D341Med (cell line): ENCODE data around the gene MED10.

Experiments
- DNase-seq: peaks from one replicate; pipeline ENCODE4 v3.0.0; 2012; ENCODE audit warnings: low spot score

The MED10 gene

GRCh38 chr5:6398570-6399230, 20.4 kb upstream of the MED10 start:
- DNase-seq = no peak

- DNase-seq = no peak
Measured at GRCh38 chr5:6397536-6398269, 19.4 kb upstream of the MED10 start.

DNA sequence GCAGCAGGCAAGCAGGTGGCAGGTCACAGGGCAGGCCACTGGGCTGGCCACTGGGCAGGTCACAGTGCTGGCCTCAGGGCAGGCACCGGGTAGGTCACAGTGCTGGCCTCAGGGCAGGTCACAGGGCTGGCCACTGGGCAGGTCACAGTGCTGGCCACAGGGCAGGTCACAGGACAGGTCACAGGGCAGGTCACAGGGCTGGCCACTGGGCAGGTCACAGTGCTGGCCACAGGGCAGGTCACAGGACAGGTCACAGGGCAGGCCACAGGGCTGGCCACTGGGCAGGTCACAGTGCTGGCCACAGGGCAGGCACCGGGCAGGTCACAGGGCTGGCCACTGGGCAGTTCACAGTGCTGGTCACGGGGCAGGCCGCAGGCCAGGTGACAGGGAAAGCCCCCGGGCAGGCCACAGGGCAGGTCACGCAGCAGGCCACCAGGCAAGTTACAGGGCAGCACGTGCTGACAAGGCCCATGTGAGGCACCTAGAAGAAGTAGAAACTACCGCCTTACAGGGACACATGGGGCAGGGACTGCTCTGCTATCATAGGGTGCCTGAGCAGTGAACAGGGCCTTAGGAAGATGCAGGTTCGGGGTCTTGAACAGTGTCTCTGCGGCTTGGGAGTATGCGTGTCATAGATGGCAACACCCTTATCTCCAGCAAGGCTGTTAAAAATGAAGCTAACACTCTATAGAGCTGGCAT, 18.6 kb upstream of the MED10 start:
- DNase-seq = no peak

DNA sequence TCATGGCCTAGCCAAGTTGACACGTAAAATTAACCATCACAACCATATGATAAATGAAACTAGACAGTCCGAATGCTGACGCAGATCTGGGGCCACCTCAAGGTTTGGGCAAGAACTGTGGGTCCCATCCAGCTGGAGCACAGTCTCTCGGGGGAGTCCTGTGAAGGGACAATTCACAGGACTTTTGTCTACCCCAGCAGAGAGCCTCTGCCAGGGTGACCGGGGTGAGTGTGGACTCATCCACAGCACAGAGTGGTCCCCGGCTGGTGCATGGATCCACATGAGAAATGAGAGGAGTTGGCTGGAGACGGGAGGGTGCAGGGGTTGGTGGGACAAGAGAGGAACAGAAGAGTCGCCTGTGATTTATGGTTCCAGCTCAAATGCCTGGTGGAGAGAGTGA, 17.7 kb upstream of the MED10 start:
- no peak for DNase-seq

GRCh38 chr5:6395621-6396020, 17.3 kb upstream of the MED10 start:
- no peak for DNase-seq

DNA sequence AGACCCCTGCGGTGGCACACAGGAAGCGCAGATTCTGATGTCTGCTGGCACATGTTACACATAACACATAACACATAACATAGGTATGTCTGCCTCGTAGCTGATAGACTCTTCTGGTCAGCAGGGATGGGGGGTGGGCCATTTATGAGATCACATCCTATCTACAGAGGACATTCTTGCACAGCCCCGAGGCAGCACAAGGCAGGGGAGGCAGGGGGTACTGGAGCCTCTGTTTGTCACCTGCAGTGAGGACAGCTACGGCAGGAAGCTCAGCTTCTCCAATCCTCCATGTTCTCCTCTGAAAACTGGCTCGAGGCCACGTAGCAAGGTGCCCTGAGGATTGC, 16.7 kb upstream of the MED10 start:
- no peak for DNase-seq

- DNase-seq = no peak
Measured at GRCh38 chr5:6394429-6395101, 16.2 kb upstream of the MED10 start.

DNA sequence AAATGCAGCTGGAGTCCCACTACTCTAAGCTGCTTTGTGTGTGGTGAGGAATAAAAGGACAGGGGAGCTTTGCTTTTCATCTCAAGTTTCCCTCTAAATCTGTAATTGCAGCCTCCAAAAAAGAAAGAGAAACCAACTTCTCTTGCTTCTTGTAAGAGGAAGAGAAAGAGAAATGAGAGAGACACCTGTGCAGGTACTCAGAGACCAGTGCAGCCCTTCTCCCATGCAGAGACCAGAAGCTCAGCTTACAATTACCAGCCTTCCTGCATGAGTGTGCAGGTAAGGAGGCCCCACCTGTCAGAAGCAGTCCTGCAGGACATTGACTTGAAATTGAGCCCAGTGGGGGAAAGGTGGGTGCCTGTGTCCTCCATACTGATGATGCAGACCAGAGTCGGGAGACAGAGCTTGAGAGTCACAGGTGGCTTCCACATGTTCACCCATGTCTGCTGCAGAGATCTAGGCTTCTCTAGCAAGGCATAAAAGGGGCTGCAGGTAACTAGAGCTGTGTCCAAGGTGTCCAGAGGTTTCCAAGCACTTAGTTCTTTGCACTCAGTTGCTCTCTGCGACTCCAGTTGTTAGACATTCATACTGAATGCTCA, 15.3 kb upstream of the MED10 start:
- no peak for DNase-seq

DNA sequence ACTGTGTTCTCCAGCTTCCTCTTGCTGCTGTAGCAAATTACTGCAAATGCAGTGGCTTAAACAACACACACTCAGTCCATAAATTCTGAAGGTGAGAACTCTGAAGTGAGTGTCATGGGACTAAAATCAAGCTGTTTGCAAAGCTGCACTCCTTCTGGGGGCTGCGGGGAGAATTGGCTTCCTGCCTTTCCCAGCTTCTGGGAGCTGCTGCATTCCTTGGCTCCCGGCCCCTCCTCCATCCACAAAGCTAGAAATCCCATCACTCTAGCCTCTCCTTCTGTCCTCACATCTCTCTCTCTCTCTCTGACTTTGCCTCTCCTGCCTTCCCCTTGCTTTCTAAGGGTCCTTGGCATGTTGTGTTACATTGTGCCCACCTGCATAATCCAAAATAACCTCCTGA, 14.2 kb upstream of the MED10 start:
- DNase-seq = no peak

DNA sequence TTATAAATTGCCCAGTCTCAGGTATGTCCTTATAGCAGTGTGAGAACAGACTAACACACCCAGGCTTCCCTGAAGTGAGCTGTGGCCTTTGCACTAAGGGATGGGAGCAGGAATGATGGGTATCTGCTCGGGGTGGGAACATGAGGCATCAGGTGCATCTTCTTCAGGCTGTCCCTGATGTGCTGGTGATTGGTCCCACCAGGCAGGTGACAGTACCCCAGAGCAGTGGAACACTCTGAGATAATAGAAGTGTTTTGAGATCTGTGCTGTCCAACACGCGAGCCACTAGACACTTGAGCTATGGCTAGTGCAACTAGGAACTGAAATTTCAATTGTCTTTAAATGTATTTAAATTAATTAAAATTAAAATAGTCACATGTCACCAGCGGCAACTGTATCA, 12.8 kb upstream of the MED10 start:
- DNase-seq = no peak

GRCh38 chr5:6389946-6390530, 11.7 kb upstream of the MED10 start:
- DNase-seq = no peak

DNA sequence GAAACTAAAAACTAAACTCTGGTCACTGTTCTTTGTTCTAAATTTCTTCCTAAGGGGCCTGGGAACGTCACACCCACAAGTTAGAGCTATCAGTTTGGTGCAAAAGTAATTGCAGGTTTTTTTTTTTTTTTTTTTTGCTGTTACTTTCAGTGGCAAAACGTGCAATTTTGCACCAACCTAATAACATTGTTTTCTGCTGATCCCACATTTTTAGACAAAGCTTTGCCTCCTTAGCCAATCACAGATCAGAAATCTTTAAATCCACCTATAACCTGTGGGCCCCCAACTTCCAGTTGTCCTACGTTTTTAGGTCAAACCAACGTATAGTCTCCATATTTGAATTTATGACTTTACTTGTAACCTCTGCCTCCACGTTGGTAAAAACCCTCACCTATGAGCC, 11.1 kb upstream of the MED10 start:
- DNase-seq = no peak

DNA sequence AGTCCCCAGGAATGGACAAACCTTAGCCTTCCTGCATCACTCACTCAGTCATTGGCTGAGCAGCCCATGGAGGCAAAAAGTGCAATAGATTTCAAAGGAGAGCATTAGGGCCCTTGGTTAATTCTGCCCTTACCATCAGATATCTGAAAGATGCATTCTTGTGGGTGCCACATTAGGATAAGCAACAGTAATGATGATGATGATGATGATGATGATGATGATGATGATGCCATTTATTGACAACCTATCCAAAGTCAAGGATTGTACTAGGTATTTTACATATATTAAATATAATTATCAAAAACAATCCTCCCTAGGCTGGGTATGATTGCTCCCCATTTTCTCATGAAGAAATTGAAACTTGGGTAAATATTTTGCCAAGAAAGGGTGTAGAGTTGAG, 9.6 kb upstream of the MED10 start:
- DNase-seq = no peak

DNA sequence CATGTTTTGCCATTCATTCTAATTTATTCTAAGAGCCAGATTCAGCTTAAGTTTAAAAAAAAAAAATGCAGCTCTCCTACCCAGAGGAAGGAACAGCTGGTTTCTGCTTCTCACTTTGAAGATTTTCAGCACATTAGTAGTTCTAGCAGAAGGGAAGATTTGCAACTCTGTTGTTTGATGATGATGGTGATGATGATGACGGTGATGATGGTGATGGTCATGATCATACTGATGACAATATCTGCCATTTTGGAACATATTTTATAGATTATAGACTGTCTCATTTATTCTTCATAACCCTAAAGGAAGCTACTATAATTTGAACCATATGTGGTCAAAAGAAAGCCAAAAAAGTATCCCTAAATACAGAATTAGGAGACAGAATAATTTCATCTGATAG, 7.9 kb upstream of the MED10 start:
- no peak for DNase-seq

- DNase-seq = no peak
Measured at GRCh38 chr5:6384856-6385255, 6.5 kb upstream of the MED10 start.

DNA sequence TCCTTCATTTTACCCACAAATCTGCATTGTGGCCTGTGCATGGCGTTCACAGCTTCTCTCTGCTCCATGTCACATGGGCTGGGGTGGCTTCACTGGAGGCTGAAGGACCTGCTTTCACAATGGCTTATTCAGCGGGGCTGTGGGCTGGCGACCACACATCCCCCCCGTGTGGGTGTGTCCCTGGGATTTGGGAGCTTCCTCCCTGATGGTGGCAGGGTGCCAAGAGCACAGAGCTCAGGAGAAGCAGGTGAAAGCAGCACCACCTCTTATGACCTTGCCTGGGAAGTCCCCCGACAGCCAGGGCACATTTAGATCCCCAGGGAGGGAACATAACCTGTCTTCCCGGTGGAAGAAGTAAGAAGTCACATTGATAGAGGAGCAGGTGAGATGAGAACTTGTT, 5.0 kb upstream of the MED10 start:
- DNase-seq = no peak

GRCh38 chr5:6379246-6379645, 899 bp upstream of the MED10 start:
- DNase-seq = no peak

- DNase-seq = no peak
Measured at GRCh38 chr5:6378766-6379103, 388 bp upstream of the MED10 start.

- DNase-seq = no peak
Measured at GRCh38 chr5:6377582-6377904, 804 bp downstream of the MED10 start.

GRCh38 chr5:6376974-6377520, 1.3 kb downstream of the MED10 start:
- DNase-seq = no peak

DNA sequence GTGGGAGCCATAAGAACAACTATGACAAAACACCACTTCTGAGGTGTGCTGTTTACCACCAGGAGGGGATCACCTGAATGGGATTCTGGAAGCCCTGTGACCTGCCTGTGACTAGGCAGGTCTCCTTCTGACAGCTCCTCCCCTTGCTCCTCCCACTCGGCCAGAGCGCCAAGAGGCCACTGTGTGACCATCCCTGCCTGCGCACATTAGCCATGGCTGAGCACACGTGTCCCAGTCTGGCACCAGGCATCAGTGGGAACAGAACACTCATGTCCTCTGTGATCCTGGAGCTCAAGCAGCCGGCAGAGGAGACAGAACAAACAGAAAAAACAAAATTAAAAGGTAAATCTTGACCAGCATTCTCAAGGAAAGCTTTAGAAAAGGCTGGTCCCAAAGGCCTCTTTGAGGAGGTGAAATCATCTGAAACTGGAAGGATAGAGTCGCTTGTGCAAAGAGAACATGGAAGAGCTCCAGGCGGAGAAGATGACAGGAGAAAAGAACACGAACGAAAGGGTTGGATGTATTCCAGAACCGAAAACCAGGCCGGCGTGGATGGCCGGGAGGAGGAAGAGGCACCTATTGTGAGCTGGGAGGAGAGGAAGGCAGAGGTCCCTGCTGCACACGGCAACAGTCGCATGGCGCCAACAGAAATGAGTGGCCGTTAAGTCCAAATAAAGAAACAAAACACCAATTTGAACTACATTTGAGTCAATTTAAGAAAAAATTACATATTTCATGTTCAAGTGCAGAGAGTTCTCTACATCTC, 5.1 kb downstream of the MED10 start:
- no peak for DNase-seq
